ENCODE data around the gene SLC41A3.

DNA sequence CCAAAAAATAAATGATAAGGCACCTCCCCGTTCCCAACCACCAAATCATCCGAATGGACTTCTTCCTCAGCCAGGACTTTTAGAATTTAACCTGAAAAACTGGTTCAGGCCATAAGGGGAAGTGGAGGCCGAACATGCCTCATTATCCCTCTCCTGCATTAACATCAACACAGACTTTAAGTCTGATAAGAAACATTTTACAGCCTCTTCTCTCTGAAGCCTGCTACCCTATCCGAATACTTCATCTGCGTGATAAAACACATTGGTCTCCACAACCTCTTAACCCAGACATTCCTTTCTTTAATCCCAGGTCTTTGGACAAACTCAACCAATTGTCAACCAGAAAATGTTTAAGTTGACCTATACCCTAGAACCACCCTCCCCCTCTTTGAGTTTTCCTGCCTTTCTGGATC lies 850 bp upstream of the SLC41A3 start:
- TF ChIP-seq, protein P1, sequence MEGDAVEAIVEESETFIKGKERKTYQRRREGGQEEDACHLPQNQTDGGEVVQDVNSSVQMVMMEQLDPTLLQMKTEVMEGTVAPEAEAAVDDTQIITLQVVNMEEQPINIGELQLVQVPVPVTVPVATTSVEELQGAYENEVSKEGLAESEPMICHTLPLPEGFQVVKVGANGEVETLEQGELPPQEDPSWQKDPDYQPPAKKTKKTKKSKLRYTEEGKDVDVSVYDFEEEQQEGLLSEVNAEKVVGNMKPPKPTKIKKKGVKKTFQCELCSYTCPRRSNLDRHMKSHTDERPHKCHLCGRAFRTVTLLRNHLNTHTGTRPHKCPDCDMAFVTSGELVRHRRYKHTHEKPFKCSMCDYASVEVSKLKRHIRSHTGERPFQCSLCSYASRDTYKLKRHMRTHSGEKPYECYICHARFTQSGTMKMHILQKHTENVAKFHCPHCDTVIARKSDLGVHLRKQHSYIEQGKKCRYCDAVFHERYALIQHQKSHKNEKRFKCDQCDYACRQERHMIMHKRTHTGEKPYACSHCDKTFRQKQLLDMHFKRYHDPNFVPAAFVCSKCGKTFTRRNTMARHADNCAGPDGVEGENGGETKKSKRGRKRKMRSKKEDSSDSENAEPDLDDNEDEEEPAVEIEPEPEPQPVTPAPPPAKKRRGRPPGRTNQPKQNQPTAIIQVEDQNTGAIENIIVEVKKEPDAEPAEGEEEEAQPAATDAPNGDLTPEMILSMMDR (conservative IDR thresholded peaks at IDR 0.05; ENCODE audit: low read depth, low read length), result no peak
- TF ChIP-seq SMC3 (IDR thresholded peaks at IDR 0.05; ENCODE audit: low read depth, low read length), result no peak
- TF ChIP-seq MAFK (IDR thresholded peaks at IDR 0.05; ENCODE audit: low read depth, low read length), result no peak
- no peak for TF ChIP-seq POLR2A (IDR thresholded peaks at IDR 0.05; ENCODE audit: low read depth, low read length)
- TF ChIP-seq, protein P2, sequence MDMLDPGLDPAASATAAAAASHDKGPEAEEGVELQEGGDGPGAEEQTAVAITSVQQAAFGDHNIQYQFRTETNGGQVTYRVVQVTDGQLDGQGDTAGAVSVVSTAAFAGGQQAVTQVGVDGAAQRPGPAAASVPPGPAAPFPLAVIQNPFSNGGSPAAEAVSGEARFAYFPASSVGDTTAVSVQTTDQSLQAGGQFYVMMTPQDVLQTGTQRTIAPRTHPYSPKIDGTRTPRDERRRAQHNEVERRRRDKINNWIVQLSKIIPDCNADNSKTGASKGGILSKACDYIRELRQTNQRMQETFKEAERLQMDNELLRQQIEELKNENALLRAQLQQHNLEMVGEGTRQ (IDR thresholded peaks at IDR 0.05; ENCODE audit: low read depth, low read length), result no peak
- no peak for TF ChIP-seq CEBPB (IDR thresholded peaks at IDR 0.05; ENCODE audit: low read depth, low read length)
- TF ChIP-seq MAZ (IDR thresholded peaks at IDR 0.05; ENCODE audit: borderline replicate concordance, low read depth, low read length), result no peak
- no peak for TF ChIP-seq NFE2L2 (IDR thresholded peaks at IDR 0.05; ENCODE audit: low read depth, low read length)

Measured in IMR-90 (cell line).